ENCODE data around the gene CHSY1. TPM values are rescaled to one million over a fixed set of nuclear protein-coding genes. Genes with fewer than 3 reads are reported as not detected.

The CHSY1 gene
- total and polyA plus RNA-seq, 10 of the 15 experiments (the other 5 are each of a cell fraction or from before 2014, with no cell fraction given): 1.4 to 31.2 (median 10.5) TPM

DNA sequence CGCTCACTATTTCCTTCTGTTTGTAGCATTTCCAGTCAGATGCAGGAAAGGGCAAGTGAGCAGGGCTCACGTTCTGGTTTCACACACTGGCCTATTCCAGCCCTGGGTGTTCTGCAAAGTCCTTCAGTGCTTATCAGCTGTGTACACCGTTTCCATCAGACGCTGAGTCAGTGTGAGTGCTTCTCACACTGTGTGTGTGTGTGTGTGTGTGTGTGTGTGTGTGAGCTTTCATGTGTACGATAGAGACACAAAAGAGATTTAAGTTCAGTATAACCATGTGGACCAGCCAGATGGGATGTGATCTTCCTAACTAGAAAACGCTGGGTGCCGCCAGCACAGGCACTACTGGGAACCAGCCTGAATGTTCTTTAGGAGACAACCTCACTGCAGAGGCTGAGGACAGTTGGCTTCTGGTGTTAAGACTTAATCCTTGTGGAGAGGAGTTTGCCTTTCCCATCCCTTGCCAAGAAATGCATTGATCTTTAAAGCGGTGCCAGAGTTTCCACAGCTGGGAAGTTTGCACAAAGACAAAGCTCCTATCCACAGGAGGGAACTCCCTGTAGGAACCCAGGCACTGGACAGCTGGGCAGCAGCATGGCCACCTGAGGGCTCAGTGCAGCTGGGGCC is 3.9 kb upstream of the CHSY1 start (continued):
- no peak for TF ChIP-seq NR2C2 (IDR thresholded peaks at IDR 0.05; ENCODE audit: borderline replicate concordance, control insufficient read depth, insufficient read length, low read depth)

DNA sequence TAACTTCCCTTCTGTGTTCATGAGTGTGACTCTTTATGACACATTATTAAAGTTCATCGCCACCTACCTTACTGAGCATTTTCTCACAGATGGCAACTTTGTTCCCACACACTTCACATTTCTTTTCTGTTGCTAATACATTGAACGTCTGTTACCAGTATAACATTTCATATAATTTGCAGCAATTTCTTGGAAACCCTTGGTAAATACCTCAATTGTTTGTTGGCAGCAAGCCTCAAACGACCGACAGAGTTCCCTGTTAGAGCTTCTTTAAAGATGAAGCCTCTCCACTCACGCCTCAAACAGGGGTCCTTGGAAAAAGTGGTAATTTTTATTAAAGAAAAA is 3.2 kb upstream of the CHSY1 start:
- BruUV-seq (replicated peaks): no TSS peak
- H3K4me2 ChIP-seq (ENCODE audit: control insufficient read depth, insufficient read depth): no peak overlapping the region
- H3K4me3 ChIP-seq: no peak overlapping the region
- 66% methylated on average over 5 of the region's 5 CpGs for WGBS (ENCODE audit: insufficient coverage, insufficient replicate concordance, low lambda C conversion rate, missing lambda C conversion rate)
- ChIA-PET CTCF (interaction anchor here (0.9 to 6.5 kb wide), 12 partner anchors 9 to 168 kb away, joined by 3 to 126 read pairs (median 9); partner anchors contain the start of gene SNRPA1), POLR2A (interaction anchor here (0.9 kb wide), 1 partner anchor 163 kb away, joined by 3 read pairs; no protein-coding TSS in a partner anchor), RAD21 (ENCODE audit: unreplicated experiment) (interaction anchor here (0.9 to 5.5 kb wide), 3 partner anchors 19 to 166 kb away, joined by 3 to 69 read pairs (median 11); no protein-coding TSS in a partner anchor), SMC1A (ENCODE audit: uncharacterized antibody, unreplicated experiment) (interaction anchor here (1.3 to 4.5 kb wide), 10 partner anchors 11 to 240 kb away, joined by 3 to 38 read pairs (median 6); no protein-coding TSS in a partner anchor)
- no peaks in the 10 kb centered on the region for H4K20me1 ChIP-seq (ENCODE audit: control insufficient read depth, insufficient read depth)
- H2AFZ ChIP-seq (ENCODE audit: control insufficient read depth, low read depth, low read length): no peak overlapping the region
- no peak overlapping the region for H3K9ac ChIP-seq (ENCODE audit: control insufficient read depth, insufficient read depth, low read length)
- intact Hi-C loops (cut with micrococcal nuclease; ENCODE audit: unreplicated experiment): loop anchor here (5.0 kb wide), 1 partner anchor 338 kb away; the partner anchor contains the start of gene LRRK1
- in situ Hi-C loops (cut with MboI): no loop called here
- H3K9me3 ChIP-seq (replicated peaks; ENCODE audit: control insufficient read depth, insufficient read depth, low read length): no peaks in the 10 kb centered on the region
- H3K36me3 ChIP-seq (ENCODE audit: control insufficient read depth in 2 of 2, insufficient read depth in 2 of 2, low read length in 1 of 2): no peaks in the 10 kb centered on the region
- ATAC-seq: no peak
- no peak for DNase-seq (ENCODE audit: low read depth, low spot score)
- no peaks in the 10 kb centered on the region for H3K27me3 ChIP-seq (replicated peaks in 1 of 2; ENCODE audit: control insufficient read depth in 2 of 2, insufficient read depth in 2 of 2, low read length in 1 of 2)
- H3K79me2 ChIP-seq (ENCODE audit: control insufficient read depth, insufficient read depth, low read length): peaks cover 13% of the 10 kb centered on the region
- no peak overlapping the region for H3K27ac ChIP-seq (ENCODE audit: control insufficient read depth, insufficient read depth)
- TF ChIP-seq KDM1A (IDR thresholded peaks at IDR 0.05; ENCODE audit: borderline replicate concordance): no peak
- no peak for TF ChIP-seq ZNF24 (IDR thresholded peaks at IDR 0.05)
- TF ChIP-seq NFYB (IDR thresholded peaks at IDR 0.05; ENCODE audit: insufficient read depth, low read depth, low read length): no peak
- no peak for TF ChIP-seq RB1 (IDR thresholded peaks at IDR 0.05; ENCODE audit: borderline replicate concordance)
- TF ChIP-seq YY1 (IDR thresholded peaks at IDR 0.05; ENCODE audit: low read depth, low read length): no peak
- no peak for TF ChIP-seq SIN3A (IDR thresholded peaks at IDR 0.05; ENCODE audit: low read depth, low read length)
- TF ChIP-seq NBN (IDR thresholded peaks at IDR 0.05): no peak
- no peak for FAIRE-seq
- peaks cover 6% of the 10 kb centered on the region for H3K4me1 ChIP-seq (ENCODE audit: control insufficient read depth, insufficient read depth, low read length)

Data from GM12878 (cell line).